ENCODE measurements around the gene TSTD2.

The TSTD2 gene

DNA sequence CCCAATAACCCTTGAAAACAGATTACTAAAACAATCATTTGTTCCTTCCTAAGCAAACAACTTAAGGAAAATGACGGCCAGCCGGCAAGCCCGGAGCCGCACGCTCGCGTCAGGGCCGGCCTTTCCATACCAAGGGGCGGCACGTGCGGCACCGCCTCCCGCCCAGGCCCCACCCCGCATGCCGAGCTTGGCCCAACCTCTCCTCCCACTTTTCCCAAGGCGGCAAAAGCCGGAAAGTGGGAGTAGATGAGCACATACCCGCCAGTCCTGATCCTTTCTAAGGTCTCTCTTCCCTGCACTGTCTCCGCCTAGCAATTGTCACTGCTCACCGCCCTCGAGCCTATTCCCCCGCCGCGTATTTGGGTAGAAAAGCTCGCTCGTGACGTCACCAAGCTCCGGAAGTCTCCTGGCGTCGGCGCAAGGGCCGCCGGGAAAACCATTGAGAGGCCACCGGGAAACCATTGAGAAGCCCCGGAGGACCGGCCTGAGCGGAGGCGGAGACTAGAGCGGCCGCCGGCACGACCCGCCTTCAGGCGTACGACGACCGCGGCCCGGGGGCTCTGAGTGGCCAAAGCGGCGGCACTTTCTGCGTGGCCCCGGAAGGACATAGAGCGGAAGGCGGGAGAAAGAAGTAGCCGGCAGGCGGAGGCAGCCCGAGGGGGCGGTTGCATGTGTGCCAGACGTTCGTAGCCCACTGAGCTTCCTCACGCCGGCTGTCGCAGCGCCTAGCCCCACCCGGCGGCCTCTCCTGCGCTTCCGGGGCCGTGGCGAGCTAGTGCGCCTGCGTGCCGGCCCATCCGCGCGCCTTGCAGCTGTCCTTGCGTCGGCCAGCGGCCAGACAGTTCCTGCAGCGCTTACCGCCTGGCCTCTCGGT is at the start of gene TSTD2, which contains the start of gene NCBP1:
TSS of gene TSTD2 (minus strand) at position 384 of the 874 bp plus-strand sequence. CDS start 5,806 bp downstream, outside the sequence.
TSS of gene NCBP1 (plus strand) at position 837 of the 874 bp plus-strand sequence. CDS start 61 bp downstream, outside the sequence.
- peak; percentile 89 to 90 for DNase-seq (ENCODE audit: low read depth in 2 of 2)

- no peak for DNase-seq (ENCODE audit: low read depth in 2 of 2)
Observed at GRCh38 chr9:97682242-97682641, 49.1 kb upstream of the TSTD2 start.

GRCh38 chr9:97675655-97676054 is 42.5 kb upstream of the TSTD2 start:
- DNase-seq (ENCODE audit: low read depth in 2 of 2) = no peak

DNA sequence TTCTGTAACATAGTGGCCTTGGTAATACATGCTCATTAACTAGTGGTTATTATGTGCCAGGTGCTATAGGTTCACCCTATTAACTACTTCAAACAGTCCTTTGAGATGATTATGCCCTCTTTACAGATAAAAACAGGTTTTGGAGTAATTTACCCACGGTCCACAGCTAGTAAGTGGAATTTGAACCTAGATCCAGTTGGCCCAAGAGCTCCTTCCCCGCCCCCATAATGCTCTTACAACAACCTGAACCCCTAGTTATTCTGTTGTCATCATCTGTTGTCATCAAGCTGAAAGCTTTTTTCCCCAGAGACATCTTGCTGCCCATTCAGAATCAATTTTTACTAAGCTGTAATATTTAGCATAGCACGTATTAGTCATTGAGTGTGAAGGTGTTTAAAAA is 40.8 kb upstream of the TSTD2 start:
- DNase-seq (ENCODE audit: low read depth in 2 of 2) = no peak

GRCh38 chr9:97672403-97672802 is 39.2 kb upstream of the TSTD2 start:
- no peak for DNase-seq (ENCODE audit: low read depth in 2 of 2)

- DNase-seq (ENCODE audit: low read depth in 2 of 2) = no peak
Observed at GRCh38 chr9:97670586-97670985, 37.4 kb upstream of the TSTD2 start.

GRCh38 chr9:97668485-97668884 is 35.3 kb upstream of the TSTD2 start:
- no peak for DNase-seq (ENCODE audit: low read depth in 2 of 2)

- DNase-seq (ENCODE audit: low read depth in 2 of 2) = no peak
Observed at GRCh38 chr9:97666907-97667686, 33.9 kb upstream of the TSTD2 start.

GRCh38 chr9:97665742-97666141 is 32.6 kb upstream of the TSTD2 start:
- DNase-seq (ENCODE audit: low read depth in 2 of 2) = no peak

- DNase-seq (ENCODE audit: low read depth in 2 of 2) = no peak
Observed at GRCh38 chr9:97660847-97661246, 27.7 kb upstream of the TSTD2 start.

- no peak for DNase-seq (ENCODE audit: low read depth in 2 of 2)
Observed at GRCh38 chr9:97660340-97660739, 27.2 kb upstream of the TSTD2 start.

GRCh38 chr9:97659771-97660170 is 26.6 kb upstream of the TSTD2 start:
- DNase-seq (ENCODE audit: low read depth in 2 of 2) = no peak

DNA sequence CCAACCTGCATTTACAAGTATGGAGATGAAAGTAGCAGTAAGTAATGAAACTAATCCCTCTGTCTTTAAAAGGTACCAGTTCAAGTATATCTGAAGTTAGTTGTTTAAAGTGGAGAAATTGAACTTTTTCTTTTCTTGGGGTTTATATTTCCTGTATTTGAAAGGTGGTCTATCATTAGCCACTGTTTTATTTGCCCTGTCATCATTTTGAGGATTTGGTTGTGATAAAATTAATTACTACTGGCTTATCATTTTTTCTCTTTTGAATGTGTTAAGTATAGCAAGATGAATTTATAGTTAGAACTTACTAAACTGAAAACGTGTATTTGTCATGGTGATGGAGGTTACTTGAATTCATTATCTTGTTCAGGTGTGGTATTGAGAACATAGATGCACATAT is 25.5 kb upstream of the TSTD2 start:
- no peak for DNase-seq (ENCODE audit: low read depth in 2 of 2)

- DNase-seq (ENCODE audit: low read depth in 2 of 2) = no peak
Observed at GRCh38 chr9:97651646-97652045, 18.5 kb upstream of the TSTD2 start.

DNA sequence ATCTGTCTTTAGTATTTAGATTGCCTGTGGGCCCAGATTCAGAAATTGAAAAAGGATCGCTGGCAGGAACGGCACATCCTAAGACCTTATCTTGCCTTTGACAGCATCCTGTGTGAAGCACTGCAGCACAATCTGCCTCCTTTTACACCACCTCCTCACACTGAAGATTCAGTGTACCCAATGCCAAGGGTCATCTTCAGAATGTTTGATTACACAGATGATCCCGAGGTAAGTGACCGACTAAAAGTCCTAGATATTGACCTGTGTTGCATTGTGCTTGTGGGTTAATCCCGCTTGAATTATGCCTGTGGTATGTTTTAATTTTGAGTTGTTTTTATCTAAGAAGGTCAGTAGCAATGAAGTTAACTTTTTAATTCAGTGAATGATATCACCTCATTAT is 14.8 kb upstream of the TSTD2 start:
- no peak for DNase-seq (ENCODE audit: low read depth in 2 of 2)

- no peak for DNase-seq (ENCODE audit: low read depth in 2 of 2)
Observed at GRCh38 chr9:97645720-97646119, 12.6 kb upstream of the TSTD2 start.

DNA sequence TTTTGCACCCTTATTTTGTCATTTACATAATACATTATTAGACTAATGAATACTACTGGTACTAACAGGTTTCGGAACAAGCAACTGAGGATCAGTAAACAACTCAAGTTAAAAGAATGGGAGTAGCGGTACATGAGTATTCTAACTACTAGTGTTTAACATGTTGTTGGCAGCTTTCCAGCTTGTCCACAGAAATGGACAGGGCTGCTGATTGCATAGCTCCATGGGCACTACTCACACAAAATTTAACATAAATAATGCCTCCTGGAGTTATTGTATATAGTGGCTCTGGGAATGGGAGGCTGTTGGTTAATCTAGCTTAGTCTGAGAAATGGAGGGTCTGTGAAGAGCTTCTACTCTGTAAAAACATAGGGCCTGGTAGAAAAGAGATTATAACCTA is 7.2 kb upstream of the TSTD2 start:
- DNase-seq (ENCODE audit: low read depth in 2 of 2) = no peak

- no peak for DNase-seq (ENCODE audit: low read depth in 2 of 2)
Observed at GRCh38 chr9:97638666-97639065, 5.5 kb upstream of the TSTD2 start.

GRCh38 chr9:97636903-97637302 is 3.7 kb upstream of the TSTD2 start:
- no peak for DNase-seq (ENCODE audit: low read depth in 2 of 2)

DNA sequence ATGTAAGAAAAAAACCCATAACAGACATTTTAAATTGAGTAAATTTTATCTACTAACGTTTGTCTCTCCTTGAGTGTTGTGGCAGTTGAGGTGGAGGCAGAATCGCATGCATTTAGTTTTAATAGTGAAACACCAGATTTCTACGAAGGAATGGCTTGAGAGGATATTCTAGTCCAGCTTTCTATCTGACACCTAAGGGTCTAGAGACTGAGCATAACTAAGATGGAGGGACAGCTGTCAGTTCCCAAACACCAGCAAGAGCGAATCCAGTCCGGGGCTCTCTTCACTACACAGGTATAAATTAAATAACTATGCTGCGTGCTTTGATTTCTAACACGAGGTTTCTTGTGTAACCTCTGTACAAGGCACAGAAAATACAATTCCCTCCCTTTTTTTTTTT is 1.9 kb upstream of the TSTD2 start:
- DNase-seq (ENCODE audit: low read depth in 2 of 2) = no peak

GRCh38 chr9:97633859-97634490 is 807 bp upstream of the TSTD2 start:
- no peak for DNase-seq (ENCODE audit: low read depth in 2 of 2)

- no peak for DNase-seq (ENCODE audit: low read depth in 2 of 2)
Observed at GRCh38 chr9:97632248-97632984, 752 bp downstream of the TSTD2 start.

Measured in stimulated activated CD8-positive, alpha-beta memory T cell treated with anti-CD3 and anti-CD28 coated beads, Interleukin-2, amount 100 ng/mL, for 1 hour (primary cell).